Measurements from ENCODE around the gene ATP8B2. TPM values are rescaled to one million over a fixed set of nuclear protein-coding genes. Genes with fewer than 3 reads are reported as not detected.

Gene ATP8B2
- total and polyA plus RNA-seq, 10 of the 15 experiments (the other 5 are each of a cell fraction or from before 2014, with no cell fraction given), result 0.44 to 61.8 (median 15.0) TPM

- TF ChIP-seq RAD21 (IDR thresholded peaks at IDR 0.05; ENCODE audit: insufficient read depth, low read depth, low read length), result peak; percentile 77
Observed at GRCh38 chr1:154335025-154335714, 9.8 kb downstream of the ATP8B2 start (continued).

GRCh38 chr1:154337253-154337894 is 12.0 kb downstream of the ATP8B2 start:
- no peaks in the 10 kb centered on the region for H3K9me3 ChIP-seq (replicated peaks; ENCODE audit: control insufficient read depth, insufficient read depth, low read length)
- TF ChIP-seq IRF4 (IDR thresholded peaks at IDR 0.05; ENCODE audit: low read depth, low read length) (no peak), SREBF1 (IDR thresholded peaks at IDR 0.05; ENCODE audit: low read length) (no peak), ELK1 (IDR thresholded peaks at IDR 0.05; ENCODE audit: low read depth, low read length) (no peak), MEF2B (IDR thresholded peaks at IDR 0.05; ENCODE audit: partially characterized antibody, poor library complexity, severe bottlenecking) (no peak)
- no peaks in the 10 kb centered on the region for H4K20me1 ChIP-seq (ENCODE audit: control insufficient read depth, insufficient read depth)
- no peak for DNase-seq (ENCODE audit: low read depth, low spot score)
- RAD21 ChIA-PET (ENCODE audit: unreplicated experiment), result interaction anchor here (1.3 to 5.0 kb wide), 2 partner anchors 12 to 142 kb away, joined by 3 to 43 read pairs; partner anchors contain the start of gene ATP8B2
- in situ Hi-C loops (cut with MboI), result loop anchor here (10.0 kb wide), 1 partner anchor 153 kb away; no protein-coding TSS in a partner anchor
- WGBS (ENCODE audit: insufficient coverage, insufficient replicate concordance, low lambda C conversion rate, missing lambda C conversion rate), result 86% methylated on average over 8 of the region's 8 CpGs
- no peak overlapping the region for H3K9ac ChIP-seq (ENCODE audit: control insufficient read depth, insufficient read depth, low read length)
- CTCF ChIA-PET, result interaction anchor here (1.0 to 3.2 kb wide), 3 partner anchors 15 to 139 kb away, joined by 3 to 34 read pairs (median 4); no protein-coding TSS in a partner anchor
- intact Hi-C loops (cut with micrococcal nuclease; ENCODE audit: unreplicated experiment), result loop anchor here (5.0 kb wide), 1 partner anchor 210 kb away; no protein-coding TSS in a partner anchor
- no peak overlapping the region for H2AFZ ChIP-seq (ENCODE audit: control insufficient read depth, low read depth, low read length)
- SMC1A ChIA-PET (ENCODE audit: uncharacterized antibody, unreplicated experiment), result interaction anchor here (1.1 to 2.6 kb wide), 2 partner anchors 10 to 11 kb away, joined by 3 to 5 read pairs; no protein-coding TSS in a partner anchor
- BruUV-seq (replicated peaks), result no TSS peak
- H3K4me1 ChIP-seq (ENCODE audit: control insufficient read depth, insufficient read depth, low read length), result no peaks in the 10 kb centered on the region
- H3K4me3 ChIP-seq, result no peak overlapping the region
- no peaks in the 10 kb centered on the region for H3K79me2 ChIP-seq (ENCODE audit: control insufficient read depth, insufficient read depth, low read length)
- no peak overlapping the region for H3K4me2 ChIP-seq (ENCODE audit: control insufficient read depth, insufficient read depth)
- no peak for FAIRE-seq
- H3K27ac ChIP-seq (ENCODE audit: control insufficient read depth, insufficient read depth), result no peak overlapping the region
- no peaks in the 10 kb centered on the region for H3K27me3 ChIP-seq (replicated peaks in 1 of 2; ENCODE audit: control insufficient read depth in 2 of 2, insufficient read depth in 2 of 2, low read length in 1 of 2)
- POLR2A ChIA-PET, result interaction anchor here (0.5 to 0.7 kb wide), 3 partner anchors 16 to 48 kb away, joined by 3 to 5 read pairs (median 3); no protein-coding TSS in a partner anchor
- H3K36me3 ChIP-seq (ENCODE audit: control insufficient read depth in 2 of 2, insufficient read depth in 2 of 2, low read length in 1 of 2), result peaks cover 0 to 6% of the 10 kb centered on the region in 2 experiments; a peak in 2 of 4 replicates
- no peak for ATAC-seq
